ENCODE measurements around the gene TMPRSS9.
A peak's percentile ranks its signal among the peaks of the same experiment; 100 is the strongest.

Gene TMPRSS9

DNA sequence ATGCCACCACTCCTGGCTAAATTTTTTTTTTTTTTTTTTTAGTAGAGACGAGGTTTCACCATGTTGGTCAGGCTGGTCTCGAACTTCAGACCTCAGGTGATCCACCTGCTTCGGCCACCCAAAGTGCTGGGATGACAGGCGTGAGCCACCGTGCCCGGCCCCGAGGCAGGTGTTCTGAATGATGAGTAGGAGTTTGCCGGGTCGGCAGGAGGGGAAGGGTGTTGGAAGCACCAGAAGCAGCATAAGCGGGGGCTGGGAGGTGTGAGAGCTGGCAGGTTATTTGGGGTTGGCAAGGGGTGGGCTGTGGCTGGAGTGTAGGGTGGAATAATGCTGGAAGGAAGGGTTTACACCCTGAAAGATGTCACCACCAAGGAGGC lies 29.8 kb upstream of the TMPRSS9 start:
- DNase-seq, result no peak

- no peak for DNase-seq
Measured at GRCh38 chr19:2330632-2331284, 29.3 kb upstream of the TMPRSS9 start.

- no peak for DNase-seq
Measured at GRCh38 chr19:2331601-2332246, 28.3 kb upstream of the TMPRSS9 start.

DNA sequence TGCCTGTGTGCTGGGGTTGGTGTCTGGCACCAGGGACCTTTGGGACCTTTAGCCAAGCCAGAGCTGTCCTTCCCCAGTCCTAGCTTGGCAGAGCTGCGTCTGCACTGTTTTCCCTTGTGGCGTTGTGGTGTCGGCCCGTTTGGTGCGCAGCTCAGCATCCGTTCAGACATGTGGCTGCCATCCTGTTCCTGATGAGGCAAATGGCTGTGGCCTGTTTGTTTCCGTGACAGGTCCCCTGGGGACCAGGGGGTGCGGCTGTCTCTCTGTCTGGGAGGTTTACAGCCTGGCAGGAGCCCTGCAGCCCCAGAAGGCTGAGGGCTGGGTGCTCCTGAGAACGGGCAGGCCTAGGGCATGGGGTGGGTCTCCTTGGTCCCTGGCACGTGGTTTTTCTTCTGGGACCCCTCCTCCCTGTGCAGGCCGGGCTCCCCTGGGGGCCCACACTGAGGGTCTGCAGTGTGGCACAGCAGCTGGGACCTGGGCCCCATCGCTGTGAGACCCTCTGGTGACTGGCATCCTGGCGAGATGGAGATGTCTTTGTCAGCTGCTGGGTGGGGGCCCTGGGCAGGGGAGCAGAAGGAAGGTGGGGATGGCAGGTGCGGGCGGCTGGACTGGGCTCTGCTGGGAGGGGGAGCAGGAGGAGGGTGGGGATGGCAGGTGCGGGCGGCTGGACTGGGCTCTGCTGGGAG lies 27.6 kb upstream of the TMPRSS9 start:
- DNase-seq, result peak; percentile 44

- no peak for DNase-seq
Measured at GRCh38 chr19:2333027-2333806, 26.8 kb upstream of the TMPRSS9 start.

GRCh38 chr19:2333807-2334211 lies 26.3 kb upstream of the TMPRSS9 start:
- DNase-seq, result no peak

DNA sequence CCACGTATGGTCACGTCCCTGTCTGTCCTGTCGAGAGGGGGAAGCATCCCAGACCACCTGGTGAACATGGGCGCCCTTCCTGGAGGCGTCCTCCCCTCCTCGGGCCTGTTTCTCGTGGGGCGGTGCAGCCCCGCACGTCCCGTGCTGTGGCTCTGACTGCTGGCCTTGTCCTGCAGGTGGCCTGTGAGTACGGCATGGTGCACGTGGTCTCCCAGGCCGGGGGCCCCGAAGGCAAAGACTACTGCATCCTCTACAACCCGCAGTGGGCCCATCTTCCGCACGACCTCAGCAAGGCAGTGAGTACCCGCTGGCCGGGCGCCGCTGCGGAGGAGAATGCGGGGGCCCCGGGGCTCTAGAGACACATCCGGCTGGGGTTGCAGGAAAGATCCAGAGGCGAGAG lies 25.6 kb upstream of the TMPRSS9 start:
- DNase-seq, result no peak

- no peak for DNase-seq
Measured at GRCh38 chr19:2334986-2335846, 24.8 kb upstream of the TMPRSS9 start.

DNA sequence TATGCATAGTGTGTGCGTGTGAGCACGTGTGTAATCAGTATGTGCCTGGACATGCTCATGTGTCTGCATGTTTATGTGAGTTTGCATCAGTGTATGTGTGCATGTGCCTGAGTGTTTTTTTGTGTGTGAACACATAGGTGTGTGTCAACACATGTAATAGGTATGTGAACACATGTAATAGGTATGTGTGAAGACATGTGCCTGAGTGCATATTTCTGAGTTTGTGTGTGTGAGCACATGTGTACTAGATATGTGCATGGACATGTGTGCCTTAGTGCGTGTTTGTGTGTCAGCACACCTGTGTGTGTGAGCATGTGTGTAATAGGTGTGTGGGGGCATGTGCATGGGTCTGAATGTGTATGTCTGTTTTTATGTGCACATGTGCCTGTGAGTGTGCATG lies 24.2 kb upstream of the TMPRSS9 start:
- DNase-seq, result no peak

DNA sequence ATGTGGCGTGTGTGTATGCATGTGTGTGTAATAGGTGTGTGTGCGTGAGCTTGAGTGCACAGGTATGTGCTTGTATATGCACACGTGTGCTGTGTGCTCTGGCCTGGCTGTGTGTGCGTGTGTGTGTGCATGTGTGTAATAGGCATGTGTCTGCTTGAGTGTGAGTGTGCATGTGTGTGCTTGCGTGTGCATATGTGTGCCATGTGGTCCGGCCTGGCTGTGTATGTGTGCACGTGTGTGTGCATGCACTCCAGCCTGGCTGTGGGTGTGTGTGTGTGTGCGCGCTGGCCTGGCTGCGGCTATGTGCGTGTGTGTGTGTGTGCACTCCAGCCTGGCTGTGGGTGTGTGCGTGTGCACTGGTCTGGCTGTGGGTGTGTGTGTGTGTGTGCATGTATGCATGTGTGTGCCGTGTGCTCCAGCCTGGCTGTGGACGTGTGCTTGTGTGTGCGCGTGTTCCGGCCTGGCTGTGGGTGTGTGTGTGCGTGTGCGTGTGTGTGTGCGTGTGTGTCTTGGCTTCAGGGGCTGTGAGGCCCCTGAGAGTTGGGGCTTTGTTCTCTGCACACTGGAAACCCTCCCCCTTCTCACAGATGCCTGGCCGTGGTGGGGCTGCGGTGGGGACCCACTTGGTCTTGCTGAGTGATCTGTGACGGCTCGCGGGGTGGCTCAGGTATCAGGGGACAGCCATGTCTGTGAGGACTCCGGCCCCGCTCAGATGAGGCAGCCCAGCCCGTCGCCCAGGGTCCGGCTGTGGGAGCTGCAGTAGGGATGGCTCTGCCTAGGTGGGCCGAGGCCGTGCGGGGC lies 23.3 kb upstream of the TMPRSS9 start:
- DNase-seq, result no peak

- no peak for DNase-seq
Measured at GRCh38 chr19:2337329-2337707, 22.7 kb upstream of the TMPRSS9 start.

DNA sequence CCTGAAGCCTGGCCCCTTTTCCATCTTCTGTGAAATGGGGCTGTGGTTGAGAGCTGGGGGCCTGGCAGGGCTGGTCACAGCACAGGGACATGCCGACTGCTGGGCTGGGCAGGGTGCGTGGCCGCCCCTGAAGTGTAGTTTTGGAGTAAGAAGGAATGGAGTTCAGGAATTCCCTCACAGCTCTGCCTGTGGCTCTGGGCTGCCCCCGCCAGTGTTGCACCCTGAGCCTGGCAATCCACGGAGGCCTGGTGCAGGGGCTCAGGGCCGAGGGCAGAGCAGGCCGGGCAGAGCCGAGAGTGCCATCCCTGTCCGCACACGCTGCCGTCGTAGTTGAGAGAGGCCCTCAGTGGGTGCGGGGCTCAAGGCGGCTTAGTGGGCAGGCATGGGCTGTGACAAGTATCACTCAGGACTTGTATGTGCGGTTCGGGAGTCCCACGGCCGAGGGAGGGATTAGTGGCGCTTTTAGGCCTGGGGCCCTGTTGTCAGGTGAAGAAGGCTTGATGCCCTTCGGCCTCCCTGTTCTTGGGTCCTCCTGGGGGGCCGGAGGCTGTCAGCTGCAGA lies 21.9 kb upstream of the TMPRSS9 start:
- DNase-seq, result no peak

DNA sequence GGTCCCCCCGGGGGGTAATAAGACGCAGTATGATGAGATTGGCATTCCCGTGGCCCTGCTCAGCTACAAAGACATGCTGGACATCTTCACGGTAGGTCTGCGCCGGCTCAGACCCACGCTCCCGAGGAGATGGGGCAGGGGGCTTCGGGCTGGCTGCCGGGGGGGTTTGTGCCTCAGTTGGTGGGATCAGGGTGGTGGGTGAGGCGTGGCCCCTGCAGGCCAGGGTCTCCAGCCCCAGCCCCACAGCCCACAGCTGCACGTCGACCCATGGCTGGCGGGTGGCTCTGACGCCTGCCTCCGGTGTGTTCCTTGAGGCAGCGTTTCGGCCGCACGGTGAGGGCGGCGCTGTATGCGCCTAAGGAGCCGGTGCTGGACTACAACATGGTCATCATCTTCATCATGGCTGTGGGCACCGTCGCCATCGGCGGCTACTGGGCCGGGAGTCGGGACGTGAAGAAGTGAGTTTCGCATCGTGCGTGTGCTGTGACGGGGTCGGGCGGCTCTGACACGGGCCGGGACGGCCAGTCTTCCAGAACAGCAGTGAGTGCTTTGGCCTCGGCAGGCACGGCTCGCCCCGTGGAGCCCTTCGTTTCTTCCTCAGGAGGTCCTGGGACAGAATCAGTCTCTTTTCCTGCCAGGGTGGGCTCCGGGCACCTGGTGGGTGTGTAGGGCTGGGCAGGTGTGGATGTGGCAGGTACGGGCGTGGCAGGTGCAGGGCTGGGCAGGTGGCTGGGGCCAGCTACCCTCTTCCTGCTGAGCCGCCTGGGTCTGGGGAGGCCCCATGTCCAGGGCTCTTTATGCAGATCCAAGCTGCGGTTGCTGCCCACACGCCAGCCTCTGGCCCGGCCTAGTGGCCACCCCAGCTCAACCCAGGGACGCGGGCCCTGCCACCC lies 21.1 kb upstream of the TMPRSS9 start:
- no peak for DNase-seq

- no peak for DNase-seq
Measured at GRCh38 chr19:2339644-2340310, 20.3 kb upstream of the TMPRSS9 start.

DNA sequence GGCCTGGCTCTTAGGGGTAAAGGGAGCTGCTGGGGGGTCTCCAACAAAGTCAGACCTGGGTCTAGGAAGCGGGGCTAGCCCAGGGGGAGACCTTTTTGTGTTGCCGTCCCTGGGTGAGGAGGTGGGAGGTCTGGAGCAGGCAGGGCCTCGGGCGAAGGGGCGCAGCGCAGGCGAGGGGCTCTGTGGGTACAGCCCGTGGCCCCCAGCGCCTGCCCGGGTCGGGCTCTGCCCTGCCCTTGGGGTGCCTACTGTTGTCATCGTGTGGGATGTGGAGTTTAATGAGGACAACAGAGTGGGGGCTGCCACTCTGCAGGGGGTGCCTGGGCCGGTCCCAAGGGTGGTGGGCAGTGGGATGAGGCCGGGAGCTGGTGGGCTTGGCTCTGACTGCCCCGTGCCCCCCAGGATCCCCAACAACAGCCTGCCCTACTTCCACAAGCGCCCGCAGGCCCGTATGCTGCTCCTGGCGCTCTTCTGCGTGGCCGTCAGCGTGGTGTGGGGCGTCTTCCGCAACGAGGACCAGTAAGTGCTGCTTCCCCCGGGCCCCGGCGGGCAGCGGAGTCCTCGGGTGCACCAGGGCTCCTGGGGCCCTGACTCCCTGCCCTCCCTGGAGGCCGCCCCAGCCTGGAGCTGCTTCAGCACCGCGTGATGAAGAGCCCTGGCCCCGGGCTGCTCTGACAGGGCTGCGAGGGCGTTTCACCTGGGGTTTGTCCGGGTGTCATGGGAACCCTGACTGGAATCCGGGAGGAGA lies 19.4 kb upstream of the TMPRSS9 start:
- no peak for DNase-seq

- no peak for DNase-seq
Measured at GRCh38 chr19:2341244-2341751, 18.8 kb upstream of the TMPRSS9 start.

DNA sequence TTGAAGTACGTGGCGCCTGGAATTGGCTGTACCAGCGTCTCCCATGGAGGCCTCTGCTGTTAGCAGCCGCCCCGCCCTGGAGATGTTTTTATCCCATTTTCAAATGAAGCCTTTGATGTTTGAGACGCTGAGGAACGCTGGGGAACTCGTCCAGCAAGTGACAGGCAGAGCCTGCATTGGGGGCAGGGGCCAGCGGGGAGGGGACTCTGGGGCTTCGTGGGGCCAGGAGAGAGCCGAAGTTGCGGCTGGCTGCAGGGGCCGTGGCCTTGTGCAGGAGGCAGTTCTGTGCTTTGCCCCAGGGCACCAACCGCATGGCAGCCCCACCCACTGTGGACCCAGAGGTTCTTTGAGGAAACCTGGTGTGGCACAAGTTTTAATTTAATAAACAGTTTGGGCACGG lies 18.1 kb upstream of the TMPRSS9 start:
- no peak for DNase-seq

- DNase-seq, result no peak
Measured at GRCh38 chr19:2342656-2343288, 17.3 kb upstream of the TMPRSS9 start.

All from stimulated activated CD8-positive, alpha-beta memory T cell treated with anti-CD3 and anti-CD28 coated beads, Interleukin-4, amount 100 ng/mL, for 48 hours (primary cell).